HG03442 (cell line): ENCODE measurements around the gene LOC101059915.

Experiments used
- ATAC-seq: cut with Tn5 transposase; IDR thresholded peaks from one replicate; pipeline ENCODE4 v1.9.1; 2021; ENCODE audit warnings: mild to moderate bottlenecking, moderate library complexity; ENCODE audit not compliant: unreplicated experiment

Gene LOC101059915

GRCh38 chrX:71667328-71668247 is at the start of gene LOC101059915:
LOC101059915 (plus strand) TSS chrX:71667546.
- no peak for ATAC-seq

DNA sequence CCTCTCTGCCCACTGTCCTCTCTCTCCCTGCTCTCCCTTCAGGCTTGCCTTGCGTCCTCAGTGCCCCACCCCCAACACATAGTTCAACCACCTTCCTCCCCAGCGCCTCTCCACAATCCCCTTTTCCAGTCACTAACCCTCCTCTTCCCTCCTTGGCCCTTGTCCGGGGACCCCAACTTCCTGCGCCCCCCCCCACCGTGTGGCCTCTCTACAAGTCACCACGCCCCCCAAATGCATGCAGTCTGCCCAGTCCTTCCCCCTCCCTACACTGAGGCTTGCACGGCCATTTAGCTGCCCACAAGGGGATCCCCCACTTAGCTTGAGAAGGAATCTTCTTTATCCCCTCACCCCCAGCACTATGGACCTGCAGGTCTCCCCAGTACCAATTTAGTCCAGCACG is 49.6 kb upstream of the LOC101059915 start:
- ATAC-seq = no peak

DNA sequence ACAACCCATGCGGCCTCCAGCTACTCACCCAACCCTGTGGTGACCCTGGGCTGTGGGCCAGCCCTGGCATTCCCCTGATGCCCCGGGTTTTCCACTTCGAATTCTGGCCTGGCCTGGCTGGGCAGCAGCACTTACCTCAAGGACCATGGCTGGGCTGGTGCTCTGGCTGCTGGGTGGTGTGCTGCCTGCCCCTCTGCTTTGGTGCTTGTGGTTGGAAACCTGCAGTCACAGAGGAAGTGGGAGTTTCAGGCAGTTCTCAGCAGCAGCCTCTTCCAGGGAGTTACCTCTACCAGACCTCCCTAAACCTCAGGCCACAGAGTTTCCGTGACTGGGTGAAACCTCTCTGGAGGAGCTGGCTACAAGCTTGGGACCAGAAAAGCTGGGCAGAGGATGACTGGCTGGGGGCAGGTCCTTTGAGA is 49.0 kb upstream of the LOC101059915 start, which contains the start of gene CXCR3:
TSS of gene CXCR3 (minus strand) at position 209 of the 419 bp plus-strand sequence. CDS start at position 147, 62 bp downstream.
- ATAC-seq = peak; percentile 52

- ATAC-seq = no peak
These were observed 48.6 kb upstream of the LOC101059915 start for GRCh38 chrX:71618787-71619186.

DNA sequence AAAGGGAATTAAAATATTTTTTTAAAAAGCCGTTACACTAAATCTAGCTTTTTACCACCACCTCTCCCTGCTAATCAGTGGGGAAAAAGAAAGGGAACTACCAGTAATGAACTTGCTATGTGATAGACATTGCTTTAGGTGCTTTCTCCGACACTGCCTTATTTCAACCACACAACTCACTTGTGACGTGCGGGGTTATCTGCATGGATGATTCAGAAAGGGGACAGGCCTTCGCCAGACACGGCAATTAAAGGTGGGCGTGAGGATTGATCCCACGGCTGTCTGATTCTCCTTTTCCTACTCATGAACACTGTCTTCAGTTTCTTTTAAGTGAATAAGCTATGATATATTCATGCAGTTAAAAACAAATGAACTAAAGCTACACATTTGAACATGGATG is 48.2 kb upstream of the LOC101059915 start:
- peak; percentile 28 for ATAC-seq

DNA sequence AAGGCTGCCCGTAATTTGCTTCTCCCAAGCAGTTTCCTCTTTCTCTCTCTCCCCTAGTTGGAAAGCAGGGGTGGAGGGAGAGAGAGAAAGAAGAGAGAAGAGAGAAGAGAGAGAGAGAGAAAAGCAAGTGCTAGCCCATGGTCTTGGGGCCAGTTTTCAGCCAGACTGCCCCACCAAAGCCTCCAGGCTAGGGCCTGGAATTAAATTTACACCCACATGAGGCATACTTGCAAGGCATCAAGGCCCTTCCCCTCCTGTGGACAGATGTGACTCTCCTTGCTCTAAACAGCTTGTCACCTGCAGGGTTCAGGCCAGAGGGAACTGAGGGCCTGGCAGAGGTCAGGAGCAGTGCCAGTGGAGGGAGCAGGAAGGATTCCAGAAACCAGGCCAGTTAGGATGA is 47.4 kb upstream of the LOC101059915 start:
- ATAC-seq = no peak

GRCh38 chrX:71621603-71622002 is 45.7 kb upstream of the LOC101059915 start:
- ATAC-seq = no peak

GRCh38 chrX:71622032-71622575 is 45.2 kb upstream of the LOC101059915 start:
- no peak for ATAC-seq

DNA sequence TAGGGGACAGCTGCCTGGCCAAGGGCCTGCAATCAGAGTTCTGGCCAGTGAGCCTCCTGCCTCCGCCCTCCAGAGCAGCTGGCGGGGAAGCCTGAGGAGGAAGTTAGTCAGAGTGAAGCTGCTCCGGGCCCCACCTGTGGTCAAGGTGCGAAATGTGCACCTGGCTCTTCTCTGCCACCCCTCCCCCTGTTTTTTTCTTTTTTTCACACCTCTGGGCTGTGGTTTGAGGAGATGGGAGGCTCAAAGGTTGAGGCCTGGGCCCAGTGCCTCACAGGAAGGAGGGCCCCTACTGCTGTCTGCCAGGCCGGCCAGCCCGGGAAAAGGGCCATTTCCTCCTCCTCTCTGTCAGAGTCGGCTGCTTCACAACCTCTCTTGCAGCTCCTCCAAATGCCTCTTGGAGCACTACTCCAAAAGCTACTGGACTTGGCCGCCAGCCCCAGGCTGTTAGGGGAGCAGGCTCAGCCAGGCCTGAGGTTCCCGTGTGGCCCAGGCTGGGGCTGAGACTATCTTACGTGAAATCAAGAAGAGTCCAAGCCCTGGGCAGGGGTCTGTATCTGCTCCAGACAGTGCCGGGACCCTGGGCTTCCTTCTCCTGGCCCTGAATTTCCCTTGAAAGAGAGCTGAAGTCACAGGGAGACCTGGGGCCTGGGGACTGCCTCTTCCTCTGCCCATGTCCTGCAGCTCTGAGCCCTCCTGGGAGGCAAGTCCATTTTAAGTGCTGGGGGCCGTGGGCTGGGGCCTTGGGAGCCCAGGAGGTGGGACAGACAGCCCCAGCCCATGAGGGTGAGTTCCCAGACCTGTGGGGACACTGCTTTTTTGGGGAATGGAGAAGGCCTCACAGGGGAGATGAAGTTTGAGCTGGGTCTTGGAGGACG is 44.5 kb upstream of the LOC101059915 start:
- ATAC-seq = peak; percentile 47

- no peak for ATAC-seq
These were observed 43.6 kb upstream of the LOC101059915 start for GRCh38 chrX:71623714-71624113.

GRCh38 chrX:71625471-71625870 is 41.9 kb upstream of the LOC101059915 start:
- ATAC-seq = no peak

DNA sequence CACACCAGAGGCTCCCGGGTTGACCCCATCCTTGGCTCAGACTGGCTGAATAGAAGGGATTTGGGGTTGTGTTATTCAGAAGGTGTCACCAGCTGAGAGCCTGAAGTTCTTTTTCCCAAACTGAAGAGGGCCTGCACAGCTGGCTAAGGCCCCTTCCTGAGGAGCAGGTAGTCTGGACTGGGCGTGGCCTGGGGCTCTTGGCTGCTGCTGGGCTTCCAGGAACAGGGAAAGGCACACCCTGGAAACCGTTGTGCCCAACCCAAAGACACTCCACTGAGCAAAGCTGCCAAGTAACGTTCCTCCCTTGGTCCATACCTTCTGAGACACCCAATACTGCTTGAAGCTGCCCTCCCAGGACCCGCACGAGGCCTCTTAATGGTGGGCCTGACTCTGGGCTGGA is 40.8 kb upstream of the LOC101059915 start:
- no peak for ATAC-seq

- no peak for ATAC-seq
These were observed 39.5 kb upstream of the LOC101059915 start for GRCh38 chrX:71627588-71628404.

GRCh38 chrX:71629467-71629866 is 37.9 kb upstream of the LOC101059915 start:
- ATAC-seq = peak; percentile 60

DNA sequence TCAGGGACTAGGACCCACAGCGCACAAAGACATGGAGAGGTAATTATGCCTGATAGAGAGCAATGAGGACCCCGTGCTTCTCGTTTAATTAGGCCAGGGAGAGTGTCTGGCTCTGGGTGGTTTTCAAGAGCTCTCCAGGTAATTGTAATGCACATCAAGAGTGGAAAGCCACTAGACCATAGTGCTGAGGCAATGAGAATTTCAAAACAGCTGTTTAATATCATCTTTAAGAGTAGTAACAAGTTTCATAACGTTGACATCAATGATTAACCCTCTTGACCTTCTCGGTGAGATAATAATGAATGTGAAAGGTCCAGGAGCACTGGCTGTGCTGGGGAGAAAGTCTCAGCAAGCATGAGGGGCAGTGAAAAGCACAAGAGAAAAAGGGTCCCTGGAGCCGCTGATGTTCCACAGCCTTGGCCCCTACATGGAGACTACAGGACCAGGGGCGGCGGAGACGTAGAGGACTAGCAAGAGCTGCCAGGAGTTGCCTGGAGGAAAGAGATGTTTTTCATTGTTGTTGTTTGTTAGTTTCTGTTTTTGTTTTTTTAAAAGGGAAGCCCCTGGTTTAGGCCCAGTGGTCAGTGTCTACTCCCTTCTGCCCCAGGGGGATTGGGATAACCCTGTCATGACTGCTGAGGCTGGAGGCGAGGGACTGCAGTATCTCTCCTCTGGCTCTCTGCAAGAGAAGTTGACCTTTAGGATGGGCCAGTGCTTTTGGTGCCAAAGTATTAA is 34.3 kb upstream of the LOC101059915 start:
- ATAC-seq = no peak

DNA sequence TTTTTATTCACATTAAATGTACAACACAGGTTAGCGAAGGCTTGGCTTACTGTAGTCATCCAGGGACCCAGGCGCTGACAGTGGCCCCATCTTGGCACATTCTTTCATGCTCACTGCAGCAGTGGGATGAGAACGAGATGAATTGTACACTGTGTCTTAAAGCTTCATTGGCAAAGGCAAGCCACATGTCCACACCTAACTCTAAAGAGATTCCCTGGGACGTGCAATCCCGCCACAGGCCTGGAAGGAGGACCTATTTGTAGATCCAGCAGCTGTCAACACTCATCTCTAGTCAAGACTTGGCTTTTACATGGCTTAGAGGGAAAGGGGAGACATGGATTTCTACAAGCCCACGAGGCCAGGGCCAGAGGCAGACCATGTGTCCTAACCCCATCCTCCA is 33.0 kb upstream of the LOC101059915 start:
- ATAC-seq = no peak

- ATAC-seq = no peak
These were observed 30.7 kb upstream of the LOC101059915 start for GRCh38 chrX:71636438-71637252.

GRCh38 chrX:71637253-71637618 is 30.1 kb upstream of the LOC101059915 start:
- no peak for ATAC-seq

- no peak for ATAC-seq
These were observed 29.5 kb upstream of the LOC101059915 start for GRCh38 chrX:71637848-71638247.
